ENCODE data around the gene ST6GALNAC5.

Gene ST6GALNAC5

DNA sequence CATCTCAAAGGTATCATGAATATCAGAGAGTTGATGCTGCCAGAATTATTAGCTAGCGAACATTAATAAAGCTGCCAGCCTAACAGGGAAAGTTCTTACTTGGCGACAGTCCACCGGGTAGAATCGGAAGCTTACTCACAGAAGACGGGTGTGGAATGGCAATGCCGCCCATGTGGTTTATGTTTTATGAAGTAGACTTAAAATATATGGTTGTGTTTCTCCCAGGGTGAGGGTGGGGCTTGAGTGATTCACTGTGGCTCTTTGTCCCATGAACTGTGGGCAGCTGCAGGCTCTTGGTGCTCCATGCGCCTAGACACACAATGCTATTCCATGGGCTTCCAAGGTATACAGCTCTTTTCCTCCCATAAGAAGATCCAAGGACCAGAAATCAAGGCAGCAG is 189.2 kb downstream of the ST6GALNAC5 start:
- no peak for DNase-seq

DNA sequence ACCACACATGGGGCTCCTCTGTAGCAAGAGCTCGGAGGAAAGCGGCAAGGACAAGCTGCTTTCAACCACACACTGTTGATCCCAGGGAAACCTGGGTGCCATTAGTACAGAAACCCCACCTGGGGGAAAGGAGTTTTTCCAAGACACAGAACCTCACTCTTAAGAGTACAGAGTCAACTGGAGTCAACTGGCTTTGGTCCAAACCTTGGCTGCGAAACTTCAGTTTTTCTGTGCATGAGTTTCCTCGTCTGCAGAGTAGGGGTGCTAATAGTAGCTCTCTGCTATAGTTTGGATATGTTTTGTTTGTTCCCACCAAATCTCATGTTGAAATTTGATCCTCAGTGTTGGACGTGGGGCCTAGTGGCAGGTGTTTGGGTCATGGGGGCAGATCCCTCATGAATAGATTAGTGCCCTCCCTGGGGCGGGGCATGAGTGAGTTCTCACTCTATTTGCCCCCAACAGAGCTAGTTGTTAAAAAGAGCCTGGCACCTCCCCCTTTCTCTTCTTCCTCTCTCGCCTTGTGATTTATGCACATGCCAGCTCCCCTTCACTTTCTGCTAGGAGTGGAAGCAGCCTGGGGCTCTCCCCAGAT is 190.8 kb downstream of the ST6GALNAC5 start:
- no peak for DNase-seq

DNA sequence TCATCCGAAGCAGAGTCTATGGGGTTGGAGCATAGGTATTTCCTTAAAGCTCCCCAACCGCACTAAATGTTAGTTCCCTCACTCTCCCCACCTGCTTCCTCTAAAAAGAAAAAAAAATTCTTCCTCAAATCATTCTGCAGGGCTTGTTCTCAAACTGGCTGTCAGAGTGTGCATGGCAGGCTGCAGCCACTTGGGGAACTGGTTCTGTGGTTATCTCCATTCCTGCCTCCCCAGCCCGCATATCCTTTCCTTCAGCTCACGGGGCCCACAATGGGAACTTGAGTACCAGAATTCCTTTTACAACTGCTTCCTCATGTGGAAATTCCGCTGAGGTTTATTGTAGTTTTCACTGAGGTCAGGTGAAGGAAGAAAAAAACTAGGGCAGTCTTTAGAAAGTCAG is 192.7 kb downstream of the ST6GALNAC5 start:
- DNase-seq, result no peak

DNA sequence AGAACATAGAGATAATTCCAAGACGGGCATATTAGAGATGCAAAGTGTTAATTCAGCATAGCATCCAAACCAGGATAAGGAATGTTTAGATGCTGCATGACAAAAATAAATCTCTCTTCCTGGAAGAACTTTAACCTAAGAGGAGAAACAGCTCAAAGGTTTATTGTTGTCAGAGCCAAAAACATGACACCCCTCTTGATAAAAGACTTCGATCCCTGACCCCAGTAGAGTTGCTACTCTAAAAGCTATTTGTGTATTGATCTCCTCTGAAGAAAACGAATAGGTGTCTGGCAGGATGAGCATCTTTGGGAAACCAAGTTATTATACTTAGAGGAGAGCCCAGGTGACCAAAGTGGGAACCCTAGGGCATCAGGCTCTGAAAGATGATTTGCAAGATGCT is 193.9 kb downstream of the ST6GALNAC5 start:
- DNase-seq, result no peak

DNA sequence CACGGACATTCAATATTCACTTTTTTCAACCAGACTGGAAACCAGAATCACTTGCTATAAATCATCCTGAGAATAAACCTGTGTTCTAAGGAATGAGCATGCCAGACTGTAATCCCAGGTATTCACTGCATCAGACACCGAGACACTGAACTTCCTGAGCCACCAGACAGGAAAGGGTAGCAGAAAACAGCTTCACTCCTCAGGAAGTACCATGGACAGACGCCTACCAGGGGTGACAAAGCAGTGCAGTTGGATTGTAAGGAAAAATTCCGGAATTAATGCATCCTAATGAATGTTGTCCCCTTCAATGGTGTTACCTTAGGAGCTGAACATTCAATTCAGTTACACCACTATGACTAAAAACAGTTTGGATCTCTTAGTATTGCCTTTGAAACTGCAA is 195.8 kb downstream of the ST6GALNAC5 start:
- no peak for DNase-seq

DNA sequence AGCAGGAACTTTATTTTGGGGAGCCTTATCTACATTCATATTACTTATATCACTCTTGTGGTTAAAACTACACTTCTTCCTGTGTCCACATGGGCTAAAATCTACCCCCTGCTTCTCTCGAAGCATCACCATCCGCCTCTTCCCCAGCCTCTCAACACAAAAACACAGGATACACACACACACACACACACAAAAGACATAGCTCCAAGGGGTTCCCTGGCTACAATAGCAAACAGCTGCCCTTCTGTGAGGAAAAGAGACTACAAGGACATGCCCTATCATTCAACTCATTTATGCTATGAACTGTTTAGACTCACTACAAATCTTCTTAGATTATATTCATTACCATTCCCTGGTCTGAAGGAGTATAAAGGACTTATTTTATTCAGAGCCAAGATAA is 197.0 kb downstream of the ST6GALNAC5 start:
- no peak for DNase-seq

DNA sequence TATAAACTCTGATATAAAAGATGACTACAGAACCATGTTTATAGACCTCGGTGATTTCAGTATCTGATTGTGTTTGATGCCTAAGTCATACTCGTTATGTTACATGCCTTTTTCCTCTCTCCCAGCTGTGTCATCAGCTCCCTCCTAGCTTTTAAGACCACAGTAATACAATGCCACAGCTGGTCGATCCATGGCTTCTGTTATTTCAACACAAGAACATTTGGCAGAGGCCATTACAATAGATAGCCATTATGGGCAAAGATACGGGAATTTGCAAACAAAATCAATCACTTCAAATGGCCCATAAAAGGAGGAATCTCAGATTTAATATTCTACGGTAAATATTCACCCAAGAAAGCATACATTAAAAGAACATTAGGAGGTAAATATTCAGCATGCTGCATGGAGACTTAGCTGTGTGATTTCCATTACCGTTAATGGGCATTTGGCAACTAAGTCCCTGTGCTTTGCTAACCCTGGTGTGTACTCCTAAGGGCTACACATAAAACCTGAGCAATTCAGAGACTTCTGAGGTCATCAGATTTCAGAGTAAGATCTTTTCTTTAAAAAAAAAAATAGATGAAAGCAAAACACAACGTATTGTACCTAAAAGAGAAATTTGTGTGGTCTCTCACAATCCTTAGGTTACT is 198.5 kb downstream of the ST6GALNAC5 start:
- no peak for DNase-seq

DNA sequence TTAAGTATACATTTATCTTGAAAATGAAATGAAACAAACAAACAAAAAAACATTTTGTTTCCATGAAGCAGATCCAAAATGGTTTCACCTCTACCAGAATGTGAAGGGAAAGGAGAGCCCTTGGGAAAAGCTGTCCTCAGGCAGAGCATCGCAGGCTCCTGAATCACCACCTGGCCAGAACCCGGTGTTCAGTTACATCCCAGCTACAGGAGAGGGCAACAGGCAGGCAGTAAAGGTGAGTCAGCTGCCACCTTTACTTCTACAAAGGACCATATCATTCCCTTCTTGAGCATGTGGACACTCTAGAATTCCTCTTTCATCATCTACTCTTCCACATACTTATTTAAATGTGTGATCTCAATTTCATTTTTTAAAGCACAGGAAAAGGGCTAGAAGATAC is 200.7 kb downstream of the ST6GALNAC5 start:
- no peak for DNase-seq

DNA sequence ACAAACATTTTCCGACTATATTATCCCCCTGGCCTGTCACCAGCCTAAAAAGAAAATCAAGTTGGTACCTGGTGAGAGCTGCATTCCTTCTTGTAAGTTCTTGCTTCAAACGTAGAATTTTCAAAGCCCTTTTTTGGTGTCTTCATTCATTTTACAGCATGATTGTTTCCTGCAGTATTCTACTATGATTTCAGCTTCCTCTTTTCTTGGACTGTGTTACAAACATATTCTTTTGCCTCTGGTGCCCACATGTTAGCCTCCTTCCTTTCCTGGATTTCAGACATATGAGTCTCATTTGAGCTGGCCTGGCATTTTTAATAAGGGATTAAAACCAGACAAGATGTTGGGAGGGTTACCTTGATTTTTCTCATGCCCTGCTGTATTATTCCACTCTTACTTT is 209.5 kb downstream of the ST6GALNAC5 start:
- no peak for DNase-seq

DNA sequence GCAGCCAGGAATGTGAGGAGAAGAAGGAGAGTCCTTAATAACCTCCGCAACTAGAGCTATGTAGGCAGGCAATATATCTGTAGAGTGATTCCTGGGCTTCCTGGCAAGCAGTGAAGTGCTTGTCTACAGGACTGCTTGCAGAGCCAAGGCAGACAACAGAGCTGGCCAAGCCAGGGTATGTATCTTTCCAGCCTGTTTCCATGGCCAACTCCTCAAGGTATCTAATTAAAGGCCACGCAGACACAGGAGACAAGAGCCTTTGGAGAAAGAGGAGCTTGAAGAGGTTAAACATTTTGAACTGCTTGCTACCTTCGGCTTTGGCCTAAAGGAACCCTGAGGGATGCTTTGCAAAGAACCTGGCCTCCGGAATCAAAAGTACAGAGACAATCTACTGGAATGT is 214.6 kb downstream of the ST6GALNAC5 start:
- DNase-seq, result no peak

DNA sequence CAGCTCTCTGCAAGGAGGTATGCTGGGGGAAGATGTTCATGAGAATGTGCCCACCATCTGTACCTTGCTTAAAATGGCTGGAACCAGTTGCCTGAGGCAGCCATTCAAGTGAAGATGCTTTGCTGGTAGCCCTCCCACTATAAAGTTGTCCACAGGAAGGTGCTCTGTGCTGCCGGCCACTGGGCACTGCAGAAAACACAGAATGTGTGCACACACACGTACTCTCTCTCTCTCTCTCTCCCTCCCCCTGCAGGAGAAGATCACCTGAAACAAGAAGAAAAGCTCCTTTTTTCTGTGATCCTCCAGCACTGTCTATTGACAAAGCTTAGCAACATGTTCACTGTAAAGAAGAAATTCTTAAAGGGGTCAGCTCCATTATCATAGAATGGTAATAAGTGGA is 217.2 kb downstream of the ST6GALNAC5 start:
- no peak for DNase-seq

DNA sequence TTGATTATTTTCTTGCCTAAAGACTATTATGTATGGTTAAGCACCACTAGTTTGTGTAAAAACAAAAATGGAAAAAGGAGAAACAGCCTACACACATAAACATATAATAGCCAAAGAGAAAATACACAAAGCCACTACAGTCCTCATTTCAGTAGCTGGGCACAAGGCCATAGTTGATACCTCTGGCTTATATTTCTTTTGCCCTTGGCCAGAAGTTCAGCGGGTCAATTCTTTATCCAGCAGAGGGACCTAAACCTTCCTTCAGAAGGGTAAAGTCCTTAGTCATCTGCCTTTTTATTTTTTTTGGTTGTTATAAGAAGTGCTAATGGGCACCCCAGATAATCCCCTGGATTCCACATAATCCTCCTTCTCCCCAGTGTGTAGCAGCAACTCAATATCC is 217.8 kb downstream of the ST6GALNAC5 start:
- no peak for DNase-seq

DNA sequence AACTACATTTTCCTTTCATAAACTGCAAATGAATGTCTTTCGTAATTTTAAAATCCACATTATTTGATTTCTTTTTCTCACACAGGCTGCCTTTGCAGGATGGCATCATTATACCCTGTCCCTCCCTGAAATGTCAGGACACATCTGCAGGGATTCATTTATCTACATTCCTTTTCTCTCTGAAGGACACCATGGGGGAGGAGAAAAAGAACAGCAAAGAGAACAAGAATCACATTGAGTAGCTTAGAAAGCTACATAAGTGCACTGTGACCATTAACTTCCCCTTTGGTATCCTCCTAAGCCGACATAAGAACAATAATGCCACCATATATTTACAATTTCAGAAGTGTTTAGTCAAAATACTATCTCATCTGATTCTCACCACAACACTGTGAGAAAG is 222.5 kb downstream of the ST6GALNAC5 start:
- DNase-seq, result no peak

DNA sequence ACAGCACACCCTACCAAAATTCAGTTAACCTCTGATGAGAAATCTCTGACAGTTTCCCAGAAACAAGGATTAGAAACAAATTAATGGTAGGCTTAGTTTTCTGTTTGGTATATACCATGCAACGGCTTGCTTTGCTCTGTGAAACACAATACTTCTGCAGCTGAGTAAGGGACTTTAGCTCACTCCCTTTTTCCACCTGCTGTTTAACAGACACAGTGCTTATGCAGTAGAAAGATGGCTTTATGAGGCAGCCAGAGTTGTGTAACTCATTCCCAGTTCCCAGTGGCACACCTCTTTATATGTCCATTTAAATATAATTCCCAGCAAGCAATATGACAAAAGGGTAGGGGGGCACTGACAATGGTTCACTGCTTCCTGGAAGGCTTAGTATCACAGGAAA is 228.0 kb downstream of the ST6GALNAC5 start:
- DNase-seq, result no peak

DNA sequence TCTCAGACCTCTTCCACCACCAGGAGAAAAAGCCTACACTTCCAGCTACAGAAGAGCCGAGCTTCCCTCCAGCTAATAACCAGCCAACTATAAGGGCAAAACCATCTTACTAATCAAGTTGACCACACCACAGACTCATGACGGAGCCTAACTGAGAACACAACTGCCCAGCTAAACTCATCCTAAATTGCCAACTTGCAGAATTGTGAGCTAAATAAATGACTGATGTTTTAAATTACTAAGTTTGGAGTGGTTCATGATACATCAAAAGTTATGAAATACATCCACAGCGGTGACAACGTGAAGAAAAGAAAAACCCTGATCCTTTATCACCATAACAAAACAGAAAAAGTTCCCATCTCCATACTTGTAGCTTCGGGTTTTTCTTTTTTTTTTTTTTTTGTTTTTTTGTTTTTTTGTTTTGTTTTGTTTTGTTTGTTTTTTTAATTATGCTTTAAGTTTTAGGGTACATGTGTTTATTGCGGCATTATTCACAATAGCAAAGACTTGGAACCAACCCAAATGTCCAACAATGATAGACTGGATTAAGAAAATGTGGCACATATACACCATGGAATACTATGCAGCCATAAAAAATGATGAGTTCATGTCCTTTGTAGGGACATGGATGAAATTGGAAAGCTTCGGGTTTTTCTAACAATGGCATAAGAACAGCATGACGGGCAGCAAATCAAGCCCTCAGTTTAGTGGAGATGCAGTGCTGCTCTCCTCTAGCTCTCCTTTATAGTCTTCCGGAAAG is 229.4 kb downstream of the ST6GALNAC5 start:
- DNase-seq, result no peak

DNA sequence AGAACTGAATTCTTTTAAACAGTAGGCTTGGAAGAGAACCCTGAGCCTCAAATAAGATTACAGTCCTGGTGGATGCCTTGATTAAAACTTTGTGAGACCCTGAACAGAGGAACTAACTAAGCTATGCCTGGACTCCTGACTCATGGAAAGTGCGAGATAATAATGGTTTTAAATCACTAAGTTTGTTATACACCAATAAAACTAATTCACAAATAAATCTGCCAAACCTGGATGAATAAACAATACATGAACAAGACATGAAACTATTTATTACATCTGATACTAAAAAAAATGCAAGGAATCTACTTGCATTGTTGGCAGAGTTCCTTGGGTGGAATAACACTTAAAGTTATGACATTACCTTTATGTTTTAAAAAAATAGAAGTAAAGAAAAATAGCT is 233.6 kb downstream of the ST6GALNAC5 start:
- DNase-seq, result no peak

DNA sequence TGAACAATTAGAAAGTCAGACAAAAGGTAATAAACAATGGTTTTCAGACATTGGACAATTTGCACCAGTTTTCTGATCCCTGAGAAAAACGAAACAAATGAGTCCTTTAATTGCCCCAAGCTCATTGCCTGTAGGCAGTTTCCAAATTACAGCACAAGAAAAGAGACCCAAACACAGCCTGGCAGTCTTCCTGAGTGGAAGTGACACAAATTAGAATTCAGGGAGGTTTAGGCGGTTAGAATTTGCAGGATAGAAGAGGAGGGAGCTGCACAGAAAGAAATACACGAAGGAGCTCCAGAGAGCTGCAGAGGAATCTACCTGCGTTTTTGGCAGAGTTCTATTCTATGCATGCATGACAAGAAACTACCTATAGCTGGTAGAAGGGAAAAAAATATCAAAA is 236.2 kb downstream of the ST6GALNAC5 start:
- no peak for DNase-seq

DNA sequence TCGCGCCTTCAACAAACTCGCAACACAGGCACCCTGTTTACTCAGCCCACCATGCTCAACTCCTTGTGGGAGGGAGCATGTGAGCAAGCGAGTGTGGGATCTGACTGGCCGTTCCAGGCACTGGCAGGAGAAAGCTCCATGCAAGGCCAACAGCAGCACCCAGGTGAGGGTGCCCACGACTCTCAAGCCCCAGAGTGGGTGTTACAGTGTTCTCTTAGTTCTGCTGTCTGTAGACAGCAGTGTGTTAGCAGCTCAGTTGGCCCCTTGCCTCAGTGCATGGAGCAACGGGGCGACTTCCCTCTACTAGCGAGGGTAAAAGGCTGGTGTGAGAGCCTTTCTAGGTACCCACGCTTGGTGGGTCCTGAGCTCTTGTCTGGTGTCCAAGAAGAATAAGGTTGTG is 237.4 kb downstream of the ST6GALNAC5 start:
- DNase-seq, result no peak
